ENCODE data around the gene SDSL. TPM values are rescaled to one million over a fixed set of nuclear protein-coding genes. Genes with fewer than 3 reads are reported as not detected.

The SDSL gene
- polyA plus RNA-seq, 1 donor, result 9.0 TPM

- DNase-seq, result no peak
These were observed 45.6 kb downstream of the SDSL start for GRCh38 chr12:113467502-113468364.

GRCh38 chr12:113468365-113469223, 46.4 kb downstream of the SDSL start:
- no peak for DNase-seq

DNA sequence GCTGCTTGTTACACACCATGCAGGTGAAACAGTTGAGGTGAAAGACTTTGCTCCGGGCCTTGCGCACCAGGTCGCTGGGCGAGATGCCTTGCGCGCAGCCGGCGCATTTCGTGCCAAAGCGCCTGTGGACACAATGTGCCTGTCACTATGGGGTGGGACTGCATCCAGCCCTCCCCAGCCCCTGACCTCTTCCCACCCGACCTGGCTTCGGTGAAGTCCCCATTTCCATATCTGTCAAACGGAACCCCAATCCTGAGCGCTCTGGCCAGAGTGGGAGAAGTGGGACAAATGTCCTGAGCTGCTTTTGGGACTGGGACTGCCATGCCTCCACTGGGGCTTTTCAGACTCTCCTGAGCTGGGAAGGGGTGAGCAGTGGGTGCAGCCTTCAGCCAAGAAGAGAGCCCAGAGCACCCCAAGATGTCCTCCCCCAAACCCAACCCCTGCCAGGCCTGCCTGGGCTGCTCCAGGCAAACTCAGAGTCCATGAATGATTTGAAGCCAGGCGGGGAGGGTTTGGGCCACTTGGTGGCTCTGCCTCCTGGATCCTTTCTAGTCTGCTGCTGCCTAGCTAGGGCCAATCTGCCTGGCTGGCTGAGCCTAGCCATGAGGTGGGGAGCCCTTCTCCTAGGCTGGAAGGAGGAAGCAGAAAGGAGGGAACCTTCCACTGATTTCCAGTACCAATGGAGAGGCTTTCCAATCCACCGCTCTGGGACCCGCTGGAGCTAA, 47.2 kb downstream of the SDSL start:
- no peak for DNase-seq

DNA sequence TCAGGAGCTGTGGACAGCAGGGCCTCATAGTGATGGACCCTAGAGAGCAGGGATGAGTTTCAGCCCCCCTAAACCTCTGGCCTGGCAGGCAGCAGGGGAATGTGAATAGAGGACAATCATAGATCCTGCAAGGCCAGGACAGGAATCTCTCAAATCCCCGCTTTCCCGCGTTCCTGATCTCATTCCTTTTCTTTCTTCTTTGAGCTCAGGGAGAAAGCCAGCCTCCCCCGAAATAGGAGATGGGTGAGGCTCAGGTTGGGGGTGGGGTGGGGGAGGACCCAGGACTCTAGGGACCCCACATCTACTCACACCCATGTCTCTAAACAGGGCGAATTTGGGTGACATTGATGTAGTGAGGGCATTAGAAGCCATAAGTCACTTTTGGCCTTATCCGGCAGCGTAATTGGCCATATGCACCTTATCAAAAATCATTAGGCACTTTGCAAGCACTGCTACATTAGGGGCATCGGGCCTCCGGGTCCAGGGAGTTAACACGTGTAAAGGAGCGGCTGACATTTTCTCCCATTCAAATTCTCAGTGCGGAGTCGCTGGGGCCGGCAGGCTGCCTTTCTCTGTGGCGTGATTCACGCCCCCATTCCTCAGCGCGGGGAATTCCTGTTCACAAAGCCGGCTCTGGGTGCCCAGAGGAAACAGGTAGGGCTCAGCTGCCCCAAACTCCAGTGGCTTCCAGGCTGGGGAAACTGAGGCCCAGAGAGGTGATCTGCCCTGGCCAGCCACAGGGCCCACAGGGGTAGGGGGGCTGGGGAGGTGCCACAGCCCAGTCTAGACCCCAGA, 48.0 kb downstream of the SDSL start:
- DNase-seq, result no peak

GRCh38 chr12:113470871-113471618, 48.9 kb downstream of the SDSL start:
- DNase-seq, result no peak

DNA sequence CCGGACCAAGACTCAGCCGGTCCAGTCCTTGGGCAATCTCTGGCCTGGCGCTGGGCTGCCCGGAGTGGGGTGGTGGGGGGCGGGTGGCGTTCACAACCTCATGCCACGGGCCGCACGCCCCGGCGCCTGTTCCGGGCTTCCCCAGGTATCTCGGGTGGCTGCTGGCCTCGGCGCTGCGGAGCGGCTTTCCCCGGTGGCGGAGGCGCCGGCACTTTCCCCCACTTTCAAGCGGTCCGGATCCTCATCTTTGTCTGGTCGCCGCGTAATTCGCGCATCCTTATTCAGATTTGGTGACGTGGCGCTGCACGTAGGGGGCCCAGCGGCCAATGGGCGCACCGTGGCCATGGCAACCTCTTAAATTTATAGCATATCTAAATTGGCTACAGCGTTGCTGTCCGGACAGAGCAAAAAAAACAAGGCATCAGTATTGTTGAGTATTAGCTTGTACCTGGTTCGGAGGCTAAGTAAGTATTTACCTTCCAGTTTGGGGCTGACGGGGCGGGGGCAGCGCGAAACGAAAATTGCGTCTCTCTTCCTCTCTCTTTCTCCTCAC, 49.5 kb downstream of the SDSL start, which contains the start of gene LHX5:
Gene LHX5 (minus strand): TSS at position 253 of the 553 bp plus-strand sequence. CDS start 373 bp downstream, outside the sequence.
- DNase-seq, result no peak

GRCh38 chr12:113472191-113473121, 50.3 kb downstream of the SDSL start:
- DNase-seq, result no peak

DNA sequence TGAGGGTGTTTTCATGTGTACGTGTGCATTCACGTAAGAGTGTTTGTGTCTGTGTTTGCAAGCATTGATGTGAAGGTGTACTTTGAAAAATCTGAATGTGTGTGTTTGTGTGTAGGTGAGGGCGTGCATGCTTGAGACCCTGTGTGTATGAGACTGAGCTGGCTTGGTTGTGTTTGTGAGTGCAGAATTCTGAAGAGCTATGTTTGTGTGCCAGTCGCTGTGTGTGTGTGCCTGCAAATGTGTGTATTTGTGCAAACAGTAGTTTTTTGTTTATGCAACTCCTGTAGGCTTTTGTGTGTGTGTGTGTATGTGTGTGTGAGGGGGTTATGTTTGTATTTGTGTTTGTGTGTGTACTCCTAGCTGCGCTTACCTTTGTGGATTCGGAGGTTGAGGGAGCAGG, 51.2 kb downstream of the SDSL start:
- DNase-seq, result no peak

GRCh38 chr12:113473942-113474341, 51.8 kb downstream of the SDSL start:
- no peak for DNase-seq

DNA sequence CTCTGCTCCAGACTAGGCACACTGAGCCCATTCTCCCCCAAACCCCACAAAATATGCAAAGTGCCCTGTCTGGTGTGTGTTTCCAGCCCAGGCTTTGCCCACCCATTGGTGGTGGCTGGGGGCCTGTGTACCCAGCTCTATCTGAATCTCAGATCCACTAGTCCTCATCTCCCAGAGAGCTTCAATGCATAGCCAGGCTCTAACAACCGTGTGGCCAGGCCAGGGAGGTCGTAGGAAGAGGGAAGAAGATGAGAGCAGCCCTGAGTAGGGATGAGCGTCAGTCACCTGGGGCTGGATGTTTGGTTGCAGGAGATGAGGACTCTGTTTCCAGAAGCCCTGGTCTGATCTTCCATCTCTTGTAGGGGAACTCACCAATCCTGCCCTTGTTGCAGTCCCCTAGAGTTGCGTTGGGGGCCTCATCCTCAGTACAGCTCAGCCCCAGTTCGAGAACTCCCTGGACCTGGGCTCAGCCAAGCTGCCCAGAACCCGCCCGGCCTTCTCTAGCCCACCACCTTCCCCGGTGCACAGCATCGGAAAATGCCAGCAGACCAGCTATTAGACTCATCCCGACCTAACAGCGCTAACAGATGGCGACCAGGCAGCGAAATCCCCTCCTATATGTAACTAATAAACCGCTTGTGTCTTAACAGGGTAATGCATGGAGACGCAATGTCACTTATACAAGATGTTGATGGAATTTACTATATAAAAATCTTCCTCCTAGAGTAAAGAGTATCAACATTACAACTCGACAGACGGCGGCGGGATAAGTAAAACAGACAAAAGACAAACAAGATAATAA, 52.7 kb downstream of the SDSL start:
- DNase-seq, result no peak

GRCh38 chr12:113475451-113476175, 53.4 kb downstream of the SDSL start:
- DNase-seq, result no peak

DNA sequence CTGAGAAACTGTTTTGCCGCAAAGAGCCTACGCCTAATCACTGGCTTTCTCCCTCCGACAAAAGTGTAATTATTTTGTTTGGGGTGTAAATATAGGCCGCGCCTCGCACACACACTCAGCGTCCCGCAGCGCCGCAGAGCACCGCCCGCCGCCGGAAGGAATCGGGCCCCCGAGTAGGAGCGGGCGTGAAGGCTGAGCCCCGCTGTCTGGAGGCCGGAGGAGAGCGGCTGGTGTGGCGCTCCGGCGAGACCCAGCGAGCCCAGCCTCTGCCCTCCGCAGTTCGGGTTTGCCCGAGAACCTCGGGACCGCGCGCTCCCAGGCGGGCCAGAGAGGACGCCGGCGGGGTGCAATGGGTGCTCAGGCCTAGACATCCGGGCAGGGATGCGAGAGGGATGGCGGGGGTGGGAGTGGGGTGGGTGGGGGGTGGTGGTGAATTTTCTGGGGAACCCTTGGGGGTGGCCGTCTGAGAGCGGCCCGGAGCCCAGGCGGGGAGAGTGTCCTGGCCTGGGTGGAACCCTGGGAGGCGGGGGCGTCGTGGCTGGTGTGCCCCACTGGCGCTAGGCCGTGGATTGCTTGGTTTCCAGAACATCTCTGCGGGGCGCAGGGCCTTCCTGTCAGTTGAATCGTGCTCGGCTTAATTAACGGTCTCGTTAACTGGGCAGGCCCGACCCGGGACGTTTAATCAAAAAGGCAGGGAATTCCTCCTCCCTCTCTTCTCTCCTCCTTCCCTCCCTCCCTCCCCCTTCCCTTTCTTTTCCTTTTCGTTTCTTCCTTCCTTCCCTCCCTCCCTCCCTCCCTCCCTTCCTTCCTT, 54.2 kb downstream of the SDSL start:
- no peak for DNase-seq

DNA sequence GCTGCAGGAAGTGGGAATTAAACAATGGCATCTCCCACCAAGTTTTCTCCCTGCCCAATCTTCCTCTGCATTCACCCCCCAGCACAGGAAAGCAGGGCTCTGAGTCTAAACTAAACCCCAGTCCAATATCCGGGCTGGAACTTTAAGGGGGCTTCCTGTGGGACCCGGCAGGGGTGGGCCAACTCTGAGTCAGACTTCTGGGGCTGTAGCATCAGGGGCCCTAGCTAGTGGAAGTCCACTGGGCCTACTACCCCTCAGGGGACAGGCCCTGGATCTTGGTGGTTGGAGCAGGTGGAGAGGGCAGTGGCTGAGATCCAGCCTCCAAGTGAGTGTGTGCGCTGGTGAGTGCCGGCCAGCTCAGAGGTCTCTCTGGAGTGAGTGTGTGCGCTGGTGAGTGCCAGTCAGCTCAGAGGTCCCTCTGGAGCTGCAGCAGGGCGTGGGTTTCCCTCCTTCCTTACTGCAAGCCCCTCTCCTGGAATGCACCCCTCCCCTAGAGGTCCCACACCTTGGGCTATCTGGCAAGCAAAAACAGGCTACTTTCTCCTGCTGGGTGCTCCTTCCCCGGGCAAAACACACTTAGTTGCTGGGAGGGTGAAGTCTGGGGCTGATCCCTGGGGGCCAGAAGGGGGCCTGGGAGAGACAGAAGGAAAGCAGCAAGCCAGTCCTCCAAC, 55.1 kb downstream of the SDSL start:
- DNase-seq, result no peak

DNA sequence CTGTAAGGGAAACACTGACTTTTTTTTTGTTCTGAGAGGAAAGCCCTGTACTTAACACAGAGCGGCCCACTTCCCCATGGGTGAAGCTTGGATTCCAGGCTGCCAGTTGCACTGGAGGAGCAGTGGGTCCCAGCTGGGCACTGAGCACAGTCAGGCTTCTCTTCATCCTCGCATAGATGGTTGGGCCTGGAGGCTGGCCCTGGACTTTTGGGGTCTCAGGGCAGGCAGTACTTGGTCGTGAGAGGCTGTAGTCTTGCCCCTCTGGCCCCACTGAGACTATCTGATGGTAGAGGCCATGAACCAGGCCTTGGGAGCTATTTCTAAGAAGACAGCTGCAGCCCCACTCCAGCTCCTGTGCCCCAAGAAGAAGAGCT, 55.6 kb downstream of the SDSL start:
- DNase-seq, result no peak

DNA sequence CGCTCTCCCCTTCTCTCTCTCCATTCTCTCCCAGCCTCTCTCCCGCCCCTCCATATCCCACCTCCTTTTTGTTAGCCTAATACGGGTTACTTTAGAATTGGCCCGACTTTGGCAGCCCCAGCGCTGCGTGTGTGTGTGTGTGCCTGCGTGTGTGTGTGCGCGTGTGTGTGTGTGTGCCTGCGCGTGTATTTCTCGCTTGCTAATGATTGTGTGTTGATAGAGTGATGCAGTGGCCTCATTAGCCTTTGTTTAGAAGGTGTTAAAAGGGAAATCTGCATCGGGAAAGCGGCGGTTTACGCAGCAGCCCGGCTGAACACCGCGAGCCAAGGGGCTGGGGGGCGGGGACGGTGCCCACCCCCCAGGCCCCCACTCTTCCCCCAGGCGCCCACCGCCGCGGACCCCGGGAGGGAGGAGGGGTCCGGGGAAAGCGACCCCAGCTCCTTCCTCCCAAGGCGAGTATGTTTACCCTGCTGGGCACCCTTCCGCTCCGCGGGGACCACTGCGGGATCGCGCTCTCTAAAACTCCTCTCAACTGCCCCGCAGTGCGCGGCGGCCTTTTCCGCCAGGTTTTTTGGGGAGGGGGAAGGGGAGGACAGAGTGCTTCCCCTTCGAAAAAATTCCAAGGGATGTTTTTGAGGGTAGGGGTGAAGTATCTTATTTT, 56.3 kb downstream of the SDSL start:
- DNase-seq, result no peak

DNA sequence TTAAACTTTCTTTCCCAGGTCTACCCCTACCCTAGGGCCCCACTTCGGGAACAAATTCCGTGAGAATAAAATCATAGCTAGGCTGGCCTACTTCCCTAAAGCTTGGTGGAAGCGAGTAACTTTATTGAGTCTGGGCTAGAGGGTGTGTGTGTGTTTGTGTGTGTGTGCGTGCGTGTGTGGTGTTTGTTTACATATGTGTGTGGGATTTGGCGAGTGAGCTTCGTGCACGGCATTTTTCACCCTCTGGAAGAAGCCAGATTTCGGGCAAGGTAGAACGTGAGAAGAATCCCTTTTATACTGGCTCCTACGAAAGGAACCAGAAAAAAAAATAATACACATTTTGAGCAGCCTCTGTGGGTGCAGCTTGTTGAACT, 57.0 kb downstream of the SDSL start:
- no peak for DNase-seq

Measured in left kidney (tissue), 2 donors.